ENCODE results near the gene P2RY12.

DNA sequence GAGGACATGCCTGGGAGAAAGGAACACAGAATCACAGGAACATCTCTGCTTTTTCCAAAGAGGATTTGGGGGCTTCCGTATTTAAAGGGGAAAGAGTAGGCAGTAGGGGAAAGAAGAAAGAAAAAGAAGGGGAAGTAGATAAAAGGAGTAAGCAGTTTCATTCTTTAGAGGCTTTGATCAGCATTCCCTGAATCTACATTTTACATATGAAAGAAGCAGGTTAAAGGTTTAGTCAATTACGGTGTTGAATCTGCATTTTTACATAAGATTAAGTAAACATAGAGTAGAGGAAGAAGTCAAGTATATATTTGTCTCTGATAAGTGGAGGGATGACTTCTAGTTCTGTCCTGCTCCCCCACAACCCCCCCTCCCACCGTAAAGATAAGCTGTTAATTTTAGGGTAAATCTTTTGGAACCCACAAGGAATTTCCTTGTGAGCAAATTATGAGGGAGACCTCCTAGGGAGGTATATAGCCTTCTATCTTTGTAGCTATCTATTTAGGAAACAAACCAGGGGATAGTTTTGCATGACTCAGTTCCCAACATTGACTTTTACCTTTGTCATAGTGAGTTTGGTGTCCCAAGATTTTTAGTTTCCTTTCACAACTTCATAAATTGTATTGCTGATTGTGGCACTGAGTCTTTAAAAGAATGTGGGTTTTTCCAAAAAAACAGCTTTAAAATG, 8.7 kb upstream of the P2RY12 start:
- TF ChIP-seq, protein P1, sequence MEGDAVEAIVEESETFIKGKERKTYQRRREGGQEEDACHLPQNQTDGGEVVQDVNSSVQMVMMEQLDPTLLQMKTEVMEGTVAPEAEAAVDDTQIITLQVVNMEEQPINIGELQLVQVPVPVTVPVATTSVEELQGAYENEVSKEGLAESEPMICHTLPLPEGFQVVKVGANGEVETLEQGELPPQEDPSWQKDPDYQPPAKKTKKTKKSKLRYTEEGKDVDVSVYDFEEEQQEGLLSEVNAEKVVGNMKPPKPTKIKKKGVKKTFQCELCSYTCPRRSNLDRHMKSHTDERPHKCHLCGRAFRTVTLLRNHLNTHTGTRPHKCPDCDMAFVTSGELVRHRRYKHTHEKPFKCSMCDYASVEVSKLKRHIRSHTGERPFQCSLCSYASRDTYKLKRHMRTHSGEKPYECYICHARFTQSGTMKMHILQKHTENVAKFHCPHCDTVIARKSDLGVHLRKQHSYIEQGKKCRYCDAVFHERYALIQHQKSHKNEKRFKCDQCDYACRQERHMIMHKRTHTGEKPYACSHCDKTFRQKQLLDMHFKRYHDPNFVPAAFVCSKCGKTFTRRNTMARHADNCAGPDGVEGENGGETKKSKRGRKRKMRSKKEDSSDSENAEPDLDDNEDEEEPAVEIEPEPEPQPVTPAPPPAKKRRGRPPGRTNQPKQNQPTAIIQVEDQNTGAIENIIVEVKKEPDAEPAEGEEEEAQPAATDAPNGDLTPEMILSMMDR (conservative IDR thresholded peaks at IDR 0.05; ENCODE audit: low read depth, low read length) = no peak
- no peak for TF ChIP-seq EZH2 (IDR thresholded peaks at IDR 0.05; ENCODE audit: low read length, unreplicated experiment)
